ENCODE measurements around the gene PRKN. TPM values are rescaled to one million over a fixed set of nuclear protein-coding genes. Genes with fewer than 3 reads are reported as not detected.

The PRKN gene
- total RNA-seq, 1 experiment from 2014 or later, result 2.0 TPM

DNA sequence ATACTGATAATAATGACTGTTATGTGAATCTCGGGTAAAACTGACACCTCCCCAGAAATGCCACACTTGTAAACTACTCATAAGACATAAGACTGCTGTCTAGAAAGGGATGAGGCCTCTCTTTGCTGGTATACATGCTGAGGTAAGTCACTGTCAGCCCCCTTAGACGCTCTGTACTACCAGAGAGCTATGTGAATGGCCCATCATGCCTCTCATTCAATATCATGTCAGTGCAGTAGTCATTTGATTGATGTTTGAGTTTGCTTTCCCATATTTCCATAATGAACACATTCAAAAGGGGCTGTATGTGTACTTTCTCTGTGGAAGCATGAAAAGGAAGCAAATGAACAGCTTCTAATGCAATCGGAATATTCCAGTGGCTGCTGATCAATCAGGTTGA lies 1334.3 kb downstream of the PRKN start:
- Histone ChIP-seq H3K14ac (ENCODE audit: insufficient read depth, low read length) (no peak overlapping the region), H3K4me2 (ENCODE audit: insufficient read depth, insufficient read length, low read length) (no peak overlapping the region), H3K27ac (ENCODE audit: insufficient read length, low read depth, low read length) (no peak overlapping the region), H3K4ac (ENCODE audit: low read depth, low read length) (no peak overlapping the region), H2BK120ac (ENCODE audit: low read depth, low read length, poor library complexity, severe bottlenecking) (no peak overlapping the region), H4K20me1 (ENCODE audit: control insufficient read depth, insufficient read depth, insufficient read length) (no peaks in the 10 kb centered on the region), H2BK15ac (ENCODE audit: low read depth, low read length) (no peak overlapping the region), H3K9me3 (ENCODE audit: control insufficient read depth, low read depth, low read length) (no peaks in the 10 kb centered on the region), H4K91ac (ENCODE audit: insufficient read length, low read depth, low read length) (no peak overlapping the region), H4K5ac (ENCODE audit: insufficient read length, low read depth, low read length) (no peak overlapping the region), H3K9ac (ENCODE audit: extremely low read depth, insufficient read length, low read length) (no peak overlapping the region), H4K8ac (replicated peaks; ENCODE audit: insufficient read length, low read depth, low read length) (no peak overlapping the region), H3K56ac (ENCODE audit: insufficient read length, low read depth, low read length) (no peak overlapping the region), H2BK5ac (ENCODE audit: insufficient read length, low read length) (no peak overlapping the region), H3K79me1 (ENCODE audit: insufficient read depth, low read depth, low read length, poor library complexity, severe bottlenecking) (no peaks in the 10 kb centered on the region), H2AFZ (ENCODE audit: low read length) (no peak overlapping the region), H3K23ac (ENCODE audit: insufficient read length, low read depth, low read length) (no peak overlapping the region), H3T11ph (ENCODE audit: low read length) (no peak overlapping the region), H3K79me2 (ENCODE audit: insufficient read depth, low read length) (no peaks in the 10 kb centered on the region), H3K4me1 (ENCODE audit: insufficient read depth, low read length) (no peaks in the 10 kb centered on the region), H2BK20ac (ENCODE audit: low read depth, low read length, poor library complexity, severe bottlenecking) (no peak overlapping the region), H2BK12ac (ENCODE audit: insufficient read length, low read depth, low read length) (no peak overlapping the region), H3K18ac (ENCODE audit: insufficient read length, low read depth, low read length) (no peak overlapping the region), H3K27me3 (ENCODE audit: insufficient read depth, low read length) (no peaks in the 10 kb centered on the region), H2AK5ac (ENCODE audit: insufficient read length, low read length) (no peak overlapping the region), H3K23me2 (ENCODE audit: insufficient read length, low read depth, low read length, poor library complexity, severe bottlenecking) (no peaks in the 10 kb centered on the region)
- H3K36me3 Mint-ChIP-seq (ENCODE audit: insufficient read depth in 1 of 3, low read depth in 3 of 3), result no peaks in the 10 kb centered on the region
- H3K4me3 Mint-ChIP-seq, result no peak overlapping the region
- peaks cover 1% of the 10 kb centered on the region; the same call in 1 of the 2 replicates for H3K27me3 Mint-ChIP-seq (ENCODE audit: low read depth)
- no peak overlapping the region for H3K27ac Mint-ChIP-seq
- peaks cover 0 to 3% of the 10 kb centered on the region in 2 experiments; a peak in 2 of 5 replicates for H3K9me3 Mint-ChIP-seq
- TF ChIP-seq, protein P1, sequence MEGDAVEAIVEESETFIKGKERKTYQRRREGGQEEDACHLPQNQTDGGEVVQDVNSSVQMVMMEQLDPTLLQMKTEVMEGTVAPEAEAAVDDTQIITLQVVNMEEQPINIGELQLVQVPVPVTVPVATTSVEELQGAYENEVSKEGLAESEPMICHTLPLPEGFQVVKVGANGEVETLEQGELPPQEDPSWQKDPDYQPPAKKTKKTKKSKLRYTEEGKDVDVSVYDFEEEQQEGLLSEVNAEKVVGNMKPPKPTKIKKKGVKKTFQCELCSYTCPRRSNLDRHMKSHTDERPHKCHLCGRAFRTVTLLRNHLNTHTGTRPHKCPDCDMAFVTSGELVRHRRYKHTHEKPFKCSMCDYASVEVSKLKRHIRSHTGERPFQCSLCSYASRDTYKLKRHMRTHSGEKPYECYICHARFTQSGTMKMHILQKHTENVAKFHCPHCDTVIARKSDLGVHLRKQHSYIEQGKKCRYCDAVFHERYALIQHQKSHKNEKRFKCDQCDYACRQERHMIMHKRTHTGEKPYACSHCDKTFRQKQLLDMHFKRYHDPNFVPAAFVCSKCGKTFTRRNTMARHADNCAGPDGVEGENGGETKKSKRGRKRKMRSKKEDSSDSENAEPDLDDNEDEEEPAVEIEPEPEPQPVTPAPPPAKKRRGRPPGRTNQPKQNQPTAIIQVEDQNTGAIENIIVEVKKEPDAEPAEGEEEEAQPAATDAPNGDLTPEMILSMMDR (conservative IDR thresholded peaks at IDR 0.05), result no peak
- WGBS (ENCODE audit: extremely low coverage, insufficient read length, low lambda C conversion rate), result no CpG with 5 or more reads among the region's 3 CpGs
- no peak for DNase-seq
- H3K4me1 Mint-ChIP-seq, result peaks cover 0 to 3% of the 10 kb centered on the region in 2 experiments; a peak in 1 of 4 replicates
